Bronchial smooth muscle cell (primary cell): ENCODE measurements around the gene VAMP8. TPM values are rescaled to one million over a fixed set of nuclear protein-coding genes. Genes with fewer than 3 reads are reported as not detected.

ENCODE experiments used
- total RNA-seq: library from RNA; depleted of rRNA; stranded (reverse); fragments of >200 nt; gene quantifications from 2 replicates; pipeline ENCODE4 v1.2.1, GENCODE V29; 2014

The VAMP8 gene
- total RNA-seq = 2.5 and 4.4 TPM in 2 replicates

DNA sequence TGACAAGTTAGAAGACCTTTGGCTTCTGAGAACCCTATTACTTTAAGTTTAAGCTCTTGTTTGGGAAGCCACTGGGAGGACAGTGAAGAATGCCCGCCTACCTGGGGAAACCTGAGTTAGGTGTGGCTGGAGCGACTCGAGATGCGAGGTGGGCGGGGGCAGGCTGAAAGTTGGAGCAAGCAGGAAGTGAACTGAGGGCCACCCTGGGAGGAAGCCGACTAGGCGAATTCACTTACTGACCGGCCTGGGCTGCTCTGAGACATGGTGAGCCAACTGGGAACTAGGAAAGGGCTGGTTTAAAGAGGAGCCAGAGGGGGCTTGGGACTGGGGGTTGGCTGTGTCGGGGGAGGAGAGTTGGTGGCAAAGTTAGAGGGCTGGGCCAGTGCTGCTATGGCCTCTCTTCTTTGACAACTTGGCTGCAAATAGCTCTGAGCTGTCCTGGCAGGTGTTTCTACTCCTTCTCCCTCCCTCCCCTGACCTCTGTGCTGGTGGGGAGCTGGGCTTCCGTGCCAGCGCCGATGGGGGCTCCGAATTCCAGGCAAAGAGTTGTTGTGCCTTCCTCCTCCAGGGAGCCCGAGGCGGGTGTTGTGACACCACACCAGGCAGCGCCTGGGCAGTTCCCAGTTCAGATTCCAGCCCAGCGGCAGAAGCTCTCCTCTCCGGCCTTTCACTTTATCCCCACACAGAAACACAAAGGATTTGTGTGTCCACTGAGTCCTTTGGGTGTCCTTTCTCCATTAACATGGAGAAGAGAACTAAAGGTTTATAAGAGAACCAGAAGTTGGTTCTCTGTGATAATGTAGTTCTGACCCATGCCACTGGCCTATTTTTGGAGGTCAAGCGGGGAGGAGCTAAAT lies at the start of gene VAMP8:
Gene VAMP8 (plus strand): TSS at position 201 of the 857 bp plus-strand sequence. CDS start 61 bp downstream, at position 262.

GRCh38 chr2:85538507-85539360 lies 38.7 kb upstream of the VAMP8 start, which contains the start of gene MAT2A:
TSS of gene MAT2A (plus strand) at chr2:85539168. CDS start at chr2:85539288, 120 bp downstream.

DNA sequence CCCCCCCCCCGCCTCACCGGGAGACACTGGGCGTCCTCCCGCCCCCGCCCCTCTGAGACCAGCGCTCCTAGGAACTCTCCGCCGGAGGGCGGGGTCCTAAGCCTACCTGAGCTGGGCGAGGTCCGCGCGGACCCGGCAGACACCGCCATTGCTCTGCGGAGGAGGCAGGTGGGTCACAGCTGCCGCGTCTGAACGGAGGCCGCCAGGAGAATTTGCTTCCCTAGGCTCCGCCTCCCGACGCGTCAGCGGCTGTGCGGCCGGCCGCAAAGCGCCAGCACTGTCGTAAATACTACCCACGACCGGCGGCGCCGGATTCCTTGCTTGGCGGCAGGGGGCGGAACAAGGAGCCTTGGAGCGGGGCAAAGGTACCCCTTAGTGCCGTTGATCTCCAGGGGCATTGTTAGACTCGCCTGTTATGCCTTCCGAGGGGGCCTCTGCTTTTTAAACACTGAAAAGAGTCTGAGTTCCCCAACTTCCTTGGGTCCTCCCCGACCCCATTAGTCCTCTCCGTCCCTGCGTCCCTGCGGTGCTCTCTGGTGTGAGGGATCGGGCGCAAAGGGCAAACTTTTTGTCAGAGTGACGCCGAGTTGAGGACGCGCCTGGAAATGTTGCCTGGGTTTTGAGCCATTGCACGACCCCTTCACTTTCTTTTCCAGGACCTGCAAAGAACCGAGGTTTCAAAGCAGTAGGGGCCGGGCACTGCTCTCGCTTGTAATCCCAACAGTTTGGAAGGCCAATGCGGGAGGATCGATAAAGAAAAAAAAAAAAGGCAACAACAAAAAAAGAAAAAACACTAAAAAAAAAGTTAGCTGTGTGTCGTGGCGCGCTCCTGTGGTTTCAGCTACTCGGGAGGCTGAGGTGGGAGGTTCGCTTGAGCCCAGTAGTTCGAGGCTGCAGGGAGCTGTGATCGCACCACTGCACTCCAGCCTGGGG lies 15.8 kb upstream of the VAMP8 start, which contains the start of gene GGCX:
Gene GGCX (minus strand): TSS at position 214 of the 933 bp plus-strand sequence. CDS start 65 bp downstream, at position 149.

GRCh38 chr2:85584354-85584856 lies 7.0 kb downstream of the VAMP8 start, which contains the start of gene VAMP5:
TSS of gene VAMP5 (plus strand) at chr2:85584431. CDS start at chr2:85584491, 60 bp downstream.

GRCh38 chr2:85595301-85596025 lies 18.1 kb downstream of the VAMP8 start, which contains the start of gene RNF181:
TSS of gene RNF181 (plus strand) at chr2:85595745. CDS start at chr2:85595764, 19 bp downstream.

GRCh38 chr2:85602476-85603234 lies 25.3 kb downstream of the VAMP8 start, which contains the start of gene TMEM150A:
TSS of gene TMEM150A (minus strand) at chr2:85602698. CDS start at chr2:85601948, 750 bp downstream.

DNA sequence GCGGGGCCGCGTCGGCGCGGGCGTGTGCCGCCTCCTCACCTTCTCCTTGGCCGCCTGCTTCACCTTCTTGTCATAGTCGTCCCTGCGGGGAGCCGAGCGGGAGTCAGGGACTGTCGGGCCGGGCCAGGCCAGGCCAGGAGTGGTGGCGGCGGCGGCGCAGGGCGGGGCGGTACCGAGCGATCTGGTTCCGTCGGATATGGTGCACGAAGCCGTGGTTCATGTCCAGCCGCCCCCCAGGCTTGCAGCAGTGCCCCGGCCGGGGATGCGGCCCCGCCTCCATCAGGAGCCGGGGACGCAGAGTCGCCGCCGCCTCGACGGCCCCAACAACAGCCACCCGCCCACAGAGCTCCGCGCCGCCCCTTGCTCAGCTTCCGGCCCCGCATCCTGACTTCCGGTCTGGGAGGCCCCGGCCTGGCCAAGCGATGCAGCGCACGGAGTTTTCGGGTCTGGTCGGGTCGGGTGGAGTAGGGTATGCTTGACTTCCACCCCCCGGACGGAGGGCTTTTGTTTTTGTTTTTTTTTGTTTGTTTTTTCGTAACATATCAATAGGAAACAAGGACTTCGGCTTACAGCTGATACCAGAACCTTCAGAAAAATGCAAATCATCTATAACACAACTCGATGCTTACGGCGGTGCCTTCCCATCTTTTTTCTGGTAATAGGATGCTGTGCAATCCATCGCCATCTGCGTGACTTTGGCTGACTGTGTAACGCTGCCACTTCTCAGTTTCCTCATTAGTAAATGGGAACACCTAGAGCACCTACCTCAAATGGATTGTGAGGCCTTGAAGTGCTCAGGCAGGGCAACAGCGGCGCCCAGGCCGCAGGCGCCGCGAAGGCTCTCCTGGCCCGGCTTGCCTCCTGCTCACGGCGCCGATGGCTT lies 34.6 kb downstream of the VAMP8 start, which contains the start of gene C2orf68:
Gene C2orf68 (minus strand): TSS at position 362 of the 883 bp plus-strand sequence. CDS start 82 bp downstream, at position 280.

Other genes starting within 250 kb of the VAMP8 start
- 50.0 and 80.5 TPM in 2 replicates for gene TGOLN2, start 249.6 kb upstream of the VAMP8 start, total RNA-seq
- 60.1 and 71.5 TPM in 2 replicates for gene RETSAT, start 223.1 kb upstream of the VAMP8 start, total RNA-seq
- gene ELMOD3, start 222.8 kb upstream of the VAMP8 start, total RNA-seq = 14.2 and 18.3 TPM in 2 replicates
- 353 and 490 TPM in 2 replicates for gene CAPG, start 167.2 kb upstream of the VAMP8 start, total RNA-seq
- gene SH2D6, start 158.9 kb upstream of the VAMP8 start, total RNA-seq = 0.17 and 0.63 TPM in 2 replicates
- gene MAT2A, start 38.4 kb upstream of the VAMP8 start, total RNA-seq = 108 and 150 TPM in 2 replicates
- 31.4 and 40.8 TPM in 2 replicates for gene GGCX, start 16.1 kb upstream of the VAMP8 start, total RNA-seq
- gene VAMP5, start 6.8 kb downstream of the VAMP8 start, total RNA-seq = 32.5 and 62.6 TPM in 2 replicates
- gene RNF181, start 18.2 kb downstream of the VAMP8 start, total RNA-seq = 267 and 283 TPM in 2 replicates
- 7.7 and 11.7 TPM in 2 replicates for gene TMEM150A, start 25.1 kb downstream of the VAMP8 start, total RNA-seq
- 11.2 and 13.2 TPM in 2 replicates for gene C2orf68, start 34.5 kb downstream of the VAMP8 start, total RNA-seq
- 27.6 and 31.5 TPM in 2 replicates for gene USP39, start 38.6 kb downstream of the VAMP8 start, total RNA-seq
- 0.17 TPM in 1 of 2 replicates, not detected in the other for gene SFTPB, start 90.6 kb downstream of the VAMP8 start, total RNA-seq
- not detected in 2 replicates for gene GNLY, start 116.8 kb downstream of the VAMP8 start, total RNA-seq
- 24.6 and 29.5 TPM in 2 replicates for gene ATOH8, start 176.4 kb downstream of the VAMP8 start, total RNA-seq